AG10803 (cell line): Measurements from ENCODE around the gene METTL1.
A peak's percentile ranks its signal among the peaks of the same experiment; 100 is the strongest.

Experiments used
- DNase-seq: peaks from one replicate; pipeline ENCODE4 v3.0.0; 2010; ENCODE audit warnings: low read depth
- H3K4me3 ChIP-seq: 2 replicates; pipeline ENCODE4 v1.5.1; 2011; ENCODE audit warnings: mild to moderate bottlenecking, low read length, control low read depth
- CTCF ChIP-seq: conservative IDR thresholded peaks from 2 replicates; pipeline ENCODE4 v1.5.1; 2011; ENCODE audit warnings: mild to moderate bottlenecking, low read length, control low read depth, inconsistent platforms

Gene METTL1

GRCh38 chr12:57807285-57807684, 35.4 kb upstream of the METTL1 start:
- H3K4me3 ChIP-seq: no peak overlapping the region
- no peak for TF ChIP-seq CTCF
- no peak for DNase-seq

DNA sequence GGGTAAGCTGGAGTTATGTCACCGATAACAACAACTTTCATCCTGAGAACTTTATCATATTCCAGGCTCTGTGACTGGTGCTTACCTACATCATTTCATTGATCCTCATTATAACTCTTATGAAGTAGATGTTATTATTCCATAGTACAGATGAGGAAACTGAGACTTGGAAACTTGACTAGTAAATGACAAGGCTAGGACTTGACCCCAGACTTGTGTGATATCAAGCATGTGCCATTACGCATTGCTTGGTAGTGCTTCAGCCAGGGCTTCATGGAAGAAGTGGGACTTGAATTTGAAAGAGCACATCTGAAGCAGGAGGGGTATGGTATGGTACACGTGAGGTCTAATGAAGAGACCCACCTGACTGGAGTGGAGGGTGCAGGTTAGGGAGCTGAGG, 34.8 kb upstream of the METTL1 start:
- TF ChIP-seq CTCF: no peak
- DNase-seq: no peak
- H3K4me3 ChIP-seq: no peak overlapping the region

DNA sequence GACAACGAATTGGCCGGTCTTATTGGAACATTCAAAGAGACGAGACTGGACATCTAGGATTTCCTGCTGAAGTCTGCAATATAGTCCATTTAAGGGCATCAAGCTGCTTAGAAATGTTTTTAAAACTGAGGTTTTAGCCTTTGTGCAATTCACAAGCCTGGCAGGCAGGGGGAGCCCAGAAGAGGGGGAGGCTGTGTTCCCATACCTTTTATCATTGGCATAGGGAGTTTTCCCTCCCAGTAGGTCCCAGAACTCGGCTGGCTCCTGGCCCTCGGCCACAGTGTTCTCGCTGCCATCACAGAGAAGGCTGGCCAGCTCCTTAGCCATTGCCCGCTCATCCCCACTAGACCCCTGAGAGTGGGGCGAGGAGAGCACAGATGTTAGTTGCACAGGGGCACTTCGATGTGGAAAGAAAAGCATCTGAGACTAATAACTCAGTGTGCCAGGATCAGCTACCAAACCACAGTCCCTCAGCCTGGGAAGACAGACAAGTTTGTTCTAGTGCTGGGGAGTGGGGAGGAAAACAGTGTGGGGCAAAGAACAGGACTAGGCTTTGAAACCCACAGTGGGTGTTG, 31.5 kb upstream of the METTL1 start:
- H3K4me3 ChIP-seq: no peak overlapping the region
- peak; percentile 56 for DNase-seq
- peak; percentile 86 for TF ChIP-seq CTCF

DNA sequence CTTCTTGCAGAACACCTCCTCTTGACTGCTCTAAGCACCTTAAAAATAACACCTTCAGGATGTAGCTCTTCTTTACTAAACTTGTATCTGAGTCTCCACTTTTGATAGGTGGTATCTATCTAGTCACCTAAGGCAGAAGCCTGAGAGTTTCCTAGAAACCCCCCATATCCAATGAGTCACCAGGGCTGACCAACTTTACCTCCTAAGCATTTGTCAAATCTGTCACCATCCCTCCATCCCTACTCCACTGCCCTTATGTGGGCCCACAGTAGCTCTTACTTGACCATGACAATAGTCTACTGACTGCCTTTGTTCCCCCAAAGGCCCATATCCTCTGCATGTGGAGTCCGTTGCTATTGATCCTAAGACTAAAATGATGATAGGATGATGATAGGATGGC, 30.7 kb upstream of the METTL1 start:
- DNase-seq: no peak
- no peak overlapping the region for H3K4me3 ChIP-seq
- no peak for TF ChIP-seq CTCF

GRCh38 chr12:57800965-57801364, 29.1 kb upstream of the METTL1 start:
- no peak for TF ChIP-seq CTCF
- DNase-seq: no peak
- H3K4me3 ChIP-seq: no peak overlapping the region

DNA sequence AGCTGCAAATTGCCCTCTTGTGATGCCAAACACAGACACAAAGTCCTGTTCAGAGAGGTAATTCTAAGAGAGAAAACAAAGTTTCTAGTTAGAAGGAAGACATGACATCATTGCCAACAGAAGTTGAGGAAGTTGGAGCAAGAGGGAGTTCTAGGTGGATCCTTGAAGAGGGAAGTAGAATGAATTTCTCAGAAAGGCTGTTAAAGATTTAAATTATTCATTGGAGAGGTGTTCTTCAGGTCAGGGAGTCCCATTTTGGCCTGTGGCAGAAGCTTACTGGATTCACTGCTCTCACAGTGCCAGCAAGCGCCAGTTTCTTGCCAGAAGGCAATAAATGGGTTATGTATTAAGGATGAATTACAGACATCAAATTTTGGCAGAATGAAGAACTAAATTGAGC, 26.0 kb upstream of the METTL1 start:
- TF ChIP-seq CTCF: no peak
- DNase-seq: no peak
- H3K4me3 ChIP-seq: no peak overlapping the region

DNA sequence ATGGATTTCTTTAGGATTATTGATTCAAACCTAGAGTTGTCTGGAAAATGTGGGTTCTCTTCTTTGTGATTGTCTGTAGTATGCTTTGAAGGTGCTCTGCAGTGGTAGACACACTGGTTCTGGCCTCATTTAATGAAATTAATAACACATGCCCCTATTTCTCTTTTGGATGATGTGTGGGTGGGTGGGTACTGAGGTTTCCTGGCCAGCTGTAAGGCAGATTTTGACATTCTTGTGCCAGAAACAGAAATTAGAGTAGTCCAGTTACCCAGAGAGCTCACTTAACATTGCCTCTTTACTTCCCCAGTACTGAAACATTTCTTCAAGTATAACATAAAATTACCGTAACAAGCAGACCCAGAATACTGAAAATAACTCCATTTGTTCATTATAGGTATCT, 25.1 kb upstream of the METTL1 start:
- DNase-seq: peak; percentile 53
- no peak for TF ChIP-seq CTCF
- H3K4me3 ChIP-seq: no peak overlapping the region
